Measurements from ENCODE around the gene CNTN4.

DNA sequence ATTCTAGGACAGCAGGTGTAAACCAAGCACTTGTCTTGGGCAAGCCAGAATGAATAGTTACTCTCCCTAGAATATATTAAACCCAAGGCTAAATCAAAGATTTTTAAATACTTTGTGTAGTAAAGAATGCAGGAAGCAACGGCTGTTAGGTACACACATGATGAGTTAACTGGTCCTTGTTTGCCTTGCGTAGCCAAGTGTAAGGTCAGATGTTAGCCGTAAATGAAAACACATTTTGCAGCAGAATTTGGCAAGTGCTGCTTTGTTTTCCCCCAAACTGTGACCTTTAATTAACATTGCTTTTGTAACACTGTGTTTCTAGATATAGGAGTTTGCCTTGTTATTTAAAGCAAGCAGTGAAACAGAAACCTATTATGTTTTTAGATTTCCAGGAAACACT lies 642.9 kb downstream of the CNTN4 start:
- TF ChIP-seq, protein P1, sequence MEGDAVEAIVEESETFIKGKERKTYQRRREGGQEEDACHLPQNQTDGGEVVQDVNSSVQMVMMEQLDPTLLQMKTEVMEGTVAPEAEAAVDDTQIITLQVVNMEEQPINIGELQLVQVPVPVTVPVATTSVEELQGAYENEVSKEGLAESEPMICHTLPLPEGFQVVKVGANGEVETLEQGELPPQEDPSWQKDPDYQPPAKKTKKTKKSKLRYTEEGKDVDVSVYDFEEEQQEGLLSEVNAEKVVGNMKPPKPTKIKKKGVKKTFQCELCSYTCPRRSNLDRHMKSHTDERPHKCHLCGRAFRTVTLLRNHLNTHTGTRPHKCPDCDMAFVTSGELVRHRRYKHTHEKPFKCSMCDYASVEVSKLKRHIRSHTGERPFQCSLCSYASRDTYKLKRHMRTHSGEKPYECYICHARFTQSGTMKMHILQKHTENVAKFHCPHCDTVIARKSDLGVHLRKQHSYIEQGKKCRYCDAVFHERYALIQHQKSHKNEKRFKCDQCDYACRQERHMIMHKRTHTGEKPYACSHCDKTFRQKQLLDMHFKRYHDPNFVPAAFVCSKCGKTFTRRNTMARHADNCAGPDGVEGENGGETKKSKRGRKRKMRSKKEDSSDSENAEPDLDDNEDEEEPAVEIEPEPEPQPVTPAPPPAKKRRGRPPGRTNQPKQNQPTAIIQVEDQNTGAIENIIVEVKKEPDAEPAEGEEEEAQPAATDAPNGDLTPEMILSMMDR (IDR thresholded peaks at IDR 0.05): no peak
- TF ChIP-seq POLR2A (IDR thresholded peaks at IDR 0.05): no peak

Measured in right lobe of liver (tissue), 4 donors.